Coronary artery (tissue), 2 donors: ENCODE measurements around the gene CD300C.
A peak's percentile ranks its signal among the peaks of the same experiment; 100 is the strongest.

Experiments used
- DNase-seq: peaks from one replicate; pipeline ENCODE4 v3.0.0-alpha.2; 2017; ENCODE audit warnings: low spot score
- H3K27ac ChIP-seq, 2 donors: fragments of 200-600 bp; sonication (generic); one replicate each; pipeline ENCODE4 v1.5.1; 2016 to 2019
- H3K4me3 ChIP-seq: fragments of 200-600 bp; sonication (generic); 2 replicates; pipeline ENCODE4 v1.5.1; 2016; ENCODE audit warnings: mild to moderate bottlenecking, moderate library complexity
- CTCF ChIP-seq: fragments of 200-600 bp; sonication (generic); IDR thresholded peaks from one replicate; pipeline ENCODE4 v1.5.1; 2019; ENCODE audit warnings: antibody characterized with exemption

CD300C gene

GRCh38 chr17:74545843-74546230 is at the start of gene CD300C:
Gene CD300C (minus strand): TSS chr17:74546115. CDS start chr17:74545782, 333 bp downstream.
- no peak for DNase-seq
- peak within 1 kb of the TSS; percentile 56 for H3K4me3 ChIP-seq

GRCh38 chr17:74595037-74595750 is 49.3 kb upstream of the CD300C start:
- no peak for TF ChIP-seq CTCF
- no peak overlapping the region for H3K4me3 ChIP-seq
- no peak overlapping the region for H3K27ac ChIP-seq
- DNase-seq = no peak

More at GRCh38 chr17:74545843-74546230, at the start of gene CD300C:
- no peak for TF ChIP-seq CTCF
- H3K27ac ChIP-seq = peak within 1 kb of the TSS in 1 of 2 donors; percentile 56

- TF ChIP-seq CTCF = no peak
Observed at GRCh38 chr17:74592087-74592990, 46.4 kb upstream of the CD300C start, which contains the start of gene CD300LD. Gene CD300LD (minus strand): TSS chr17:74592283. CDS start chr17:74592202, 81 bp downstream.

GRCh38 chr17:74591503-74591902 is 45.6 kb upstream of the CD300C start:
- DNase-seq = no peak
- TF ChIP-seq CTCF = no peak
- Histone ChIP-seq H3K27ac (no peak overlapping the region), H3K4me3 (no peak overlapping the region)

More at GRCh38 chr17:74592087-74592990, 46.4 kb upstream of the CD300C start, which contains the start of gene CD300LD:
- no peak for DNase-seq
- Histone ChIP-seq H3K4me3 (no peak within 1 kb of the TSS), H3K27ac (no peak within 1 kb of the TSS)

- no peak overlapping the region for H3K27ac ChIP-seq
- no peak for TF ChIP-seq CTCF
- no peak overlapping the region for H3K4me3 ChIP-seq
- DNase-seq = no peak
Observed at GRCh38 chr17:74585711-74586110, 39.8 kb upstream of the CD300C start.

- DNase-seq = no peak
- no peak for TF ChIP-seq CTCF
- no peak overlapping the region for H3K4me3 ChIP-seq
- H3K27ac ChIP-seq = no peak overlapping the region
Observed at GRCh38 chr17:74584292-74585060, 38.6 kb upstream of the CD300C start.
